Common myeloid progenitor, CD34-positive (primary cell): ENCODE data around the gene CERT1.

Source experiments
- CTCF ChIA-PET: fragments of 350-600 bp; sonication (Branson Sonifier 250); formaldehyde crosslinking; loops from one replicate; lab custom pipeline; 2021; ENCODE audit warnings: antibody characterized with exemption; lab: Charles Lee
- POLR2A ChIA-PET: fragments of 350-600 bp; sonication (Branson Sonifier 250); formaldehyde crosslinking; loops from one replicate; lab custom pipeline; 2021; ENCODE audit warnings: antibody characterized with exemption; lab: Charles Lee
- DNase-seq, 3 donors: peaks; one replicate each; pipeline versions ENCODE4 v3.0.0 to v3.0.0-alpha.2; 2013
- H3K27ac ChIP-seq, 2 experiments: 1 replicate in 1 of 2; 2 replicates in 1 of 2; pipeline ENCODE4 v1.7.0; 2013; ENCODE audit warnings: inconsistent platforms in 2 of 2, low read length in 2 of 2, mild to moderate bottlenecking in 2 of 2, low read depth in 1 of 2, moderate library complexity in 1 of 2; ENCODE audit not compliant: severe bottlenecking in 2 of 2, insufficient read depth in 1 of 2, poor library complexity in 1 of 2
- H3K27me3 ChIP-seq, 5 experiments: replicated peaks in 2 of 5; 1 replicate in 3 of 5; 2 replicates in 2 of 5; pipeline versions ENCODE4 v1.6.1 to v1.7.0; 2013; ENCODE audit warnings: low read length in 4 of 5, mild to moderate bottlenecking in 2 of 5, moderate library complexity in 2 of 5, inconsistent platforms in 1 of 5; ENCODE audit not compliant: insufficient read depth in 5 of 5, control insufficient read depth in 4 of 5
- H3K36me3 ChIP-seq, 4 experiments: 1 replicate in 2 of 4; 2 replicates in 2 of 4; pipeline versions ENCODE4 v1.6.1 to v1.7.0; 2013; ENCODE audit warnings: low read length in 3 of 4, control low read depth in 1 of 4, mild to moderate bottlenecking in 1 of 4; ENCODE audit not compliant: control insufficient read depth in 4 of 4, insufficient read depth in 4 of 4
- H3K4me1 ChIP-seq, 4 experiments: 1 replicate in 3 of 4; 2 replicates in 1 of 4; pipeline versions ENCODE4 v1.6.1 to v1.7.1; 2013; ENCODE audit warnings: low read length in 3 of 4, mild to moderate bottlenecking in 3 of 4, control low read depth in 1 of 4, inconsistent platforms in 1 of 4, moderate library complexity in 1 of 4; ENCODE audit not compliant: control insufficient read depth in 4 of 4, insufficient read depth in 4 of 4; ENCODE audit errors: control extremely low read depth in 1 of 4
- H3K4me3 ChIP-seq, 7 experiments: 1 replicate in 4 of 7; 2 replicates in 3 of 7; pipeline versions ENCODE4 v1.5.1 to v1.7.0; 2013; ENCODE audit warnings: mild to moderate bottlenecking in 7 of 7, low read length in 6 of 7, moderate library complexity in 6 of 7, inconsistent platforms in 2 of 7, low read depth in 2 of 7, control low read depth in 1 of 7; ENCODE audit not compliant: insufficient read depth in 4 of 7, control insufficient read depth in 1 of 7; ENCODE audit errors: extremely low read depth in 1 of 7
- H3K9me3 ChIP-seq, 5 experiments: 1 replicate in 4 of 5; 2 replicates in 1 of 5; pipeline versions ENCODE4 v1.6.1 to v1.7.1; 2013; ENCODE audit warnings: low read length in 4 of 5, mild to moderate bottlenecking in 2 of 5, inconsistent platforms in 1 of 5, low read depth in 1 of 5, moderate library complexity in 1 of 5; ENCODE audit not compliant: control insufficient read depth in 4 of 5, insufficient read depth in 2 of 5; ENCODE audit errors: control extremely low read depth in 1 of 5
- WGBS: methylation state at CpG from one replicate; pipeline ENCODE4 v1.1.5; 2013; ENCODE audit not compliant: insufficient coverage; 5-methylcytosine and 5-hydroxymethylcytosine counted together

CERT1 gene

GRCh38 chr5:75374394-75374814 lies 137.0 kb downstream of the CERT1 start:
- ChIA-PET POLR2A (no interaction called here), CTCF (interaction anchor here (0.9 kb wide), 1 partner anchor 12 kb away, joined by 3 read pairs; no protein-coding TSS in a partner anchor)
- peaks cover 7 to 38% (median 21%) of the 10 kb centered on the region in 4 experiments for H3K36me3 ChIP-seq
- H3K27ac ChIP-seq, result no peak overlapping the region
- WGBS, result 87% methylated on average over 8 of the region's 12 CpGs
- H3K4me1 ChIP-seq, result no peaks in the 10 kb centered on the region
- no peaks in the 10 kb centered on the region for H3K9me3 ChIP-seq
- no peaks in the 10 kb centered on the region for H3K27me3 ChIP-seq
- no peak overlapping the region for H3K4me3 ChIP-seq
- no peak for DNase-seq

GRCh38 chr5:75373862-75374261 lies 137.6 kb downstream of the CERT1 start:
- ChIA-PET POLR2A (no interaction called here), CTCF (interaction anchor here (0.6 kb wide), 1 partner anchor 1661 kb away, joined by 3 read pairs; no protein-coding TSS in a partner anchor)
- Histone ChIP-seq H3K36me3 (peaks cover 5 to 32% (median 18%) of the 10 kb centered on the region in 4 experiments), H3K4me1 (no peaks in the 10 kb centered on the region), H3K9me3 (no peaks in the 10 kb centered on the region), H3K27me3 (no peaks in the 10 kb centered on the region), H3K27ac (no peak overlapping the region), H3K4me3 (no peak overlapping the region)
- WGBS, result no CpG with 5 or more reads among the region's 2 CpGs
- no peak for DNase-seq

GRCh38 chr5:75368391-75368790 lies 143.0 kb downstream of the CERT1 start:
- 93% methylated on average over 2 of the region's 4 CpGs for WGBS
- no peak for DNase-seq
- Histone ChIP-seq H3K9me3 (no peaks in the 10 kb centered on the region), H3K27ac (no peak overlapping the region), H3K36me3 (peaks cover 0 to 5% (median 2%) of the 10 kb centered on the region in 4 experiments), H3K4me1 (no peaks in the 10 kb centered on the region), H3K4me3 (no peak overlapping the region), H3K27me3 (no peaks in the 10 kb centered on the region)
- POLR2A ChIA-PET, result interaction anchor here (0.7 kb wide), 1 partner anchor 695 kb away, joined by 3 read pairs; no protein-coding TSS in a partner anchor
- CTCF ChIA-PET, result no interaction called here

GRCh38 chr5:75367401-75367800 lies 144.0 kb downstream of the CERT1 start:
- ChIA-PET POLR2A (no interaction called here), CTCF (no interaction called here)
- no peak overlapping the region for H3K27ac ChIP-seq
- H3K4me3 ChIP-seq, result no peak overlapping the region
- peaks cover 0 to 13% (median 3%) of the 10 kb centered on the region in 4 experiments for H3K36me3 ChIP-seq
- H3K27me3 ChIP-seq, result no peaks in the 10 kb centered on the region
- H3K9me3 ChIP-seq, result no peaks in the 10 kb centered on the region
- H3K4me1 ChIP-seq, result no peaks in the 10 kb centered on the region
- no peak for DNase-seq

GRCh38 chr5:75366787-75367186 lies 144.6 kb downstream of the CERT1 start:
- DNase-seq, result no peak
- CTCF ChIA-PET, result no interaction called here
- Histone ChIP-seq H3K4me3 (no peak overlapping the region), H3K4me1 (no peaks in the 10 kb centered on the region), H3K27me3 (no peaks in the 10 kb centered on the region), H3K36me3 (peaks cover 0 to 18% (median 6%) of the 10 kb centered on the region in 4 experiments), H3K27ac (no peak overlapping the region), H3K9me3 (no peaks in the 10 kb centered on the region)
- POLR2A ChIA-PET, result no interaction called here
- 92% methylated on average over 9 of the region's 9 CpGs for WGBS

GRCh38 chr5:75365740-75366139 lies 145.7 kb downstream of the CERT1 start:
- ChIA-PET CTCF (no interaction called here), POLR2A (no interaction called here)
- WGBS, result 78% methylated on average over 1 of the region's 1 CpG

GRCh38 chr5:75364571-75365280 lies 146.7 kb downstream of the CERT1 start:
- no peak overlapping the region for H3K4me3 ChIP-seq
- POLR2A ChIA-PET, result no interaction called here
- WGBS, result 100% methylated on average over 4 of the region's 7 CpGs
- no peaks in the 10 kb centered on the region for H3K27me3 ChIP-seq
- H3K9me3 ChIP-seq, result no peaks in the 10 kb centered on the region
- DNase-seq, result no peak
- H3K4me1 ChIP-seq, result no peaks in the 10 kb centered on the region
- no peak overlapping the region for H3K27ac ChIP-seq
- CTCF ChIA-PET, result interaction anchor here (0.8 kb wide), 2 partner anchors 8 to 12 kb away, joined by 3 read pairs; no protein-coding TSS in a partner anchor
- peaks cover 0 to 38% (median 20%) of the 10 kb centered on the region in 4 experiments for H3K36me3 ChIP-seq

More at GRCh38 chr5:75365740-75366139, 145.7 kb downstream of the CERT1 start:
- Histone ChIP-seq H3K27ac (no peak overlapping the region), H3K4me3 (no peak overlapping the region), H3K27me3 (no peaks in the 10 kb centered on the region), H3K4me1 (no peaks in the 10 kb centered on the region), H3K36me3 (peaks cover 0 to 28% (median 11%) of the 10 kb centered on the region in 4 experiments), H3K9me3 (no peaks in the 10 kb centered on the region)
- DNase-seq, result no peak
